Measurements from ENCODE around the gene ZNF521. TPM values are rescaled to one million over a fixed set of nuclear protein-coding genes. Genes with fewer than 3 reads are reported as not detected.

ZNF521 gene
- total and polyA plus RNA-seq, 2 of the 13 experiments (the other 11 are each of a cell fraction or from before 2014, with no cell fraction given), result 0.02 TPM; not detected in 1

- WGBS (ENCODE audit: low lambda C conversion rate), result 0% methylated on average over 3 of the region's 3 CpGs
- no peaks in the 10 kb centered on the region for H3K36me3 ChIP-seq (replicated peaks in 1 of 2; ENCODE audit: control insufficient read depth in 1 of 2, insufficient read depth in 2 of 2, low read length in 2 of 2)
- H3K4me1 ChIP-seq (ENCODE audit: insufficient read depth, low read length), result no peaks in the 10 kb centered on the region
- H4K20me1 ChIP-seq (ENCODE audit: insufficient read depth, low read length), result no peaks in the 10 kb centered on the region
- H3K4me3 ChIP-seq (replicated peaks in 1 of 3; ENCODE audit: insufficient read depth in 1 of 3, low read depth in 2 of 3, low read length in 3 of 3), result no peak overlapping the region
- in situ Hi-C loops (cut with HindIII; ENCODE audit: extremely low pct_ligation_motif_present, low pct_unique_long_range_greater_than_20kb) (no loop called here), intact Hi-C loops (cut with micrococcal nuclease; ENCODE audit: unreplicated experiment) (no loop called here)
- no peak overlapping the region for H3K9ac ChIP-seq (ENCODE audit: insufficient read depth, low read depth, low read length)
- FAIRE-seq, result no peak
- no peak overlapping the region for H3K4me2 ChIP-seq (ENCODE audit: low read depth, low read length)
- TF ChIP-seq PHF5A (CRISPR knock-in tag; IDR thresholded peaks at IDR 0.05; ENCODE audit: low read depth, unreplicated experiment), result no peak
- no peak for TF ChIP-seq ZNF609 (CRISPR knock-in tag; IDR thresholded peaks at IDR 0.05; ENCODE audit: borderline replicate concordance)
- TF ChIP-seq ZNF577 (CRISPR knock-in tag; IDR thresholded peaks at IDR 0.05; ENCODE audit: borderline replicate concordance, low read depth), result no peak
- no peak for TF ChIP-seq ZNF557 (CRISPR knock-in tag; IDR thresholded peaks at IDR 0.05)
- TF ChIP-seq ZNF343 (CRISPR knock-in tag; IDR thresholded peaks at IDR 0.05), result no peak
- no peak for TF ChIP-seq EED (CRISPR knock-in tag; IDR thresholded peaks at IDR 0.05)
- no peak for TF ChIP-seq ZMYM2 (CRISPR knock-in tag; IDR thresholded peaks at IDR 0.05)
- no peak for TF ChIP-seq XBP1 (CRISPR knock-in tag; IDR thresholded peaks at IDR 0.05)
- TF ChIP-seq, protein P1, sequence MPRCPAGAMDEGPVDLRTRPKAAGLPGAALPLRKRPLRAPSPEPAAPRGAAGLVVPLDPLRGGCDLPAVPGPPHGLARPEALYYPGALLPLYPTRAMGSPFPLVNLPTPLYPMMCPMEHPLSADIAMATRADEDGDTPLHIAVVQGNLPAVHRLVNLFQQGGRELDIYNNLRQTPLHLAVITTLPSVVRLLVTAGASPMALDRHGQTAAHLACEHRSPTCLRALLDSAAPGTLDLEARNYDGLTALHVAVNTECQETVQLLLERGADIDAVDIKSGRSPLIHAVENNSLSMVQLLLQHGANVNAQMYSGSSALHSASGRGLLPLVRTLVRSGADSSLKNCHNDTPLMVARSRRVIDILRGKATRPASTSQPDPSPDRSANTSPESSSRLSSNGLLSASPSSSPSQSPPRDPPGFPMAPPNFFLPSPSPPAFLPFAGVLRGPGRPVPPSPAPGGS (CRISPR knock-in tag; IDR thresholded peaks at IDR 0.05), result no peak
- no peak for TF ChIP-seq ZSCAN12 (CRISPR knock-in tag; IDR thresholded peaks at IDR 0.05)
- no peak for TF ChIP-seq ZNF878 (CRISPR knock-in tag; IDR thresholded peaks at IDR 0.05)
- no peak for TF ChIP-seq HNF4A (CRISPR knock-in tag; IDR thresholded peaks at IDR 0.05)
- H3K79me2 ChIP-seq (ENCODE audit: insufficient read depth, low read length), result no peaks in the 10 kb centered on the region
- ATAC-seq, result no peak
- no peak for DNase-seq (ENCODE audit: low spot score)
- no peaks in the 10 kb centered on the region for H3K9me3 ChIP-seq (ENCODE audit: low read length)
- no peak overlapping the region for H2AFZ ChIP-seq (ENCODE audit: low read length)
- no TSS peak for BruUV-seq (replicated peaks)
- H3K27me3 ChIP-seq (ENCODE audit: control insufficient read depth in 1 of 2, insufficient read depth in 2 of 2, low read length in 2 of 2), result peaks cover 0 to 12% of the 10 kb centered on the region in 2 experiments; a peak in 1 of 5 replicates
- no peak overlapping the region for H3K27ac ChIP-seq (ENCODE audit: extremely low read length, insufficient read depth, low read length)
- POLR2A ChIA-PET, result no interaction called here
- CTCF ChIA-PET (ENCODE audit: low intra/inter-chr PET ratio, low total read pairs), result no interaction called here
Measured at GRCh38 chr18:25335062-25335461, 16.9 kb downstream of the ZNF521 start.
